HepG2 (cell line): ENCODE data around the gene CTNND1. TPM values are rescaled to one million over a fixed set of nuclear protein-coding genes. Genes with fewer than 3 reads are reported as not detected.
A peak's percentile ranks its signal among the peaks of the same experiment; 100 is the strongest.

Experiments
- AFF4 ChIP-seq: sonication (generic); formaldehyde crosslinking; IDR thresholded peaks from 2 replicates; pipeline ENCODE4 v1.4.0; 2020; ENCODE audit warnings: missing genetic modification reagents
- ARID5B ChIP-seq: IDR thresholded peaks from 2 replicates; pipeline ENCODE4 v1.4.0; 2020; ENCODE audit warnings: mild to moderate bottlenecking, missing genetic modification reagents
- CEBPG ChIP-seq: IDR thresholded peaks from 2 replicates; pipeline ENCODE4 v1.6.1; 2016
- DR1 ChIP-seq: sonication (generic); formaldehyde crosslinking; IDR thresholded peaks from 2 replicates; pipeline ENCODE4 v1.8.0; 2021; ENCODE audit warnings: mild to moderate bottlenecking, missing genetic modification reagents, inconsistent platforms
- MBNL3 ChIP-seq: fragments of 250-450 bp; sonication (Bioruptor Pico); conservative IDR thresholded peaks from 2 replicates; pipeline ENCODE4 v1.8.0; 2022; ENCODE audit warnings: mild to moderate bottlenecking, inconsistent platforms
- ONECUT2 ChIP-seq: sonication (generic); formaldehyde crosslinking; IDR thresholded peaks from 2 replicates; pipeline ENCODE4 v1.4.0; 2020; ENCODE audit warnings: missing genetic modification reagents
- PHF20 ChIP-seq: sonication (generic); formaldehyde crosslinking; IDR thresholded peaks from 2 replicates; pipeline ENCODE4 v1.5.0; 2020; ENCODE audit warnings: mild to moderate bottlenecking, missing genetic modification reagents
- RCOR2 ChIP-seq: IDR thresholded peaks from 2 replicates; pipeline ENCODE4 v1.6.1; 2016; ENCODE audit warnings: missing biosample characterization, missing genetic modification reagents
- RFXAP ChIP-seq: sonication (generic); formaldehyde crosslinking; IDR thresholded peaks from 2 replicates; pipeline ENCODE4 v1.4.0; 2020; ENCODE audit warnings: missing genetic modification reagents, borderline replicate concordance
- SNRNP70 ChIP-seq: fragments of 200-400 bp; formaldehyde crosslinking; IDR thresholded peaks from 2 replicates; pipeline ENCODE4 v1.6.1; 2017; ENCODE audit warnings: mild to moderate bottlenecking, low read depth, low read length, moderate library complexity
- U2AF1 ChIP-seq: fragments of 200-400 bp; formaldehyde crosslinking; optimal IDR thresholded peaks from 2 replicates; pipeline ENCODE3; 2017; ENCODE audit warnings: mild to moderate bottlenecking, low read depth, low read length
- ZKSCAN1 ChIP-seq: fragments of 150-350 bp; IDR thresholded peaks from 2 replicates; pipeline ENCODE4 v1.6.1; 2014; ENCODE audit warnings: low read length
- ZNF160 ChIP-seq: sonication (generic); formaldehyde crosslinking; IDR thresholded peaks from 2 replicates; pipeline ENCODE4 v1.8.0; 2022; ENCODE audit warnings: mild to moderate bottlenecking, inconsistent platforms, missing genetic modification reagents
- ZNF234 ChIP-seq: sonication (generic); formaldehyde crosslinking; conservative IDR thresholded peaks from 2 replicates; pipeline ENCODE4 v1.5.1; 2020; ENCODE audit warnings: mild to moderate bottlenecking, missing genetic modification reagents
- ZNF30 ChIP-seq: sonication (generic); formaldehyde crosslinking; IDR thresholded peaks from 2 replicates; pipeline ENCODE4 v1.5.0; 2020; ENCODE audit warnings: mild to moderate bottlenecking, missing genetic modification reagents
- polyA plus RNA-seq, 8 experiments: library from polyadenylated mRNA; depleted of rRNA in 3 of 8; stranded (reverse) in 7 of 8; unstranded in 1 of 8; fragments of >200 nt; fragmentation: Illumina TruSeq in 4 of 8; extraction: Trizol in 4 of 8; gene quantifications; 2 replicates each; pipeline versions ENCODE4 v1.2.1 to v1.2.3, GENCODE V29; 2011 to 2016; ENCODE audit warnings: low read depth in 4 of 8, missing spikeins in 1 of 8, mixed read lengths in 1 of 8; ENCODE audit not compliant: insufficient read depth in 1 of 8
- total RNA-seq, 5 experiments: library from RNA; depleted of rRNA; stranded (reverse); fragments of >200 nt; fragmentation: Illumina TruSeq; extraction: Trizol; gene quantifications; 2 replicates each; pipeline ENCODE4 v1.2.3, GENCODE V29; 2016; ENCODE audit warnings: low read depth in 1 of 5
- TF ChIP-seq, protein P1 (sequence below): sonication (generic); formaldehyde crosslinking; IDR thresholded peaks from 2 replicates; pipeline ENCODE4 v1.4.0; 2020; ENCODE audit warnings: missing genetic modification reagents
- TF ChIP-seq, protein P2 (sequence below): IDR thresholded peaks from 2 replicates; pipeline ENCODE4 v1.6.1; 2012; ENCODE audit warnings: low read depth, low read length, improper control_type of control experiment

CTNND1 gene
- total and polyA plus RNA-seq, 2 of the 13 experiments (the other 11 are each of a cell fraction or from before 2014, with no cell fraction given), result 117 to 128 TPM

DNA sequence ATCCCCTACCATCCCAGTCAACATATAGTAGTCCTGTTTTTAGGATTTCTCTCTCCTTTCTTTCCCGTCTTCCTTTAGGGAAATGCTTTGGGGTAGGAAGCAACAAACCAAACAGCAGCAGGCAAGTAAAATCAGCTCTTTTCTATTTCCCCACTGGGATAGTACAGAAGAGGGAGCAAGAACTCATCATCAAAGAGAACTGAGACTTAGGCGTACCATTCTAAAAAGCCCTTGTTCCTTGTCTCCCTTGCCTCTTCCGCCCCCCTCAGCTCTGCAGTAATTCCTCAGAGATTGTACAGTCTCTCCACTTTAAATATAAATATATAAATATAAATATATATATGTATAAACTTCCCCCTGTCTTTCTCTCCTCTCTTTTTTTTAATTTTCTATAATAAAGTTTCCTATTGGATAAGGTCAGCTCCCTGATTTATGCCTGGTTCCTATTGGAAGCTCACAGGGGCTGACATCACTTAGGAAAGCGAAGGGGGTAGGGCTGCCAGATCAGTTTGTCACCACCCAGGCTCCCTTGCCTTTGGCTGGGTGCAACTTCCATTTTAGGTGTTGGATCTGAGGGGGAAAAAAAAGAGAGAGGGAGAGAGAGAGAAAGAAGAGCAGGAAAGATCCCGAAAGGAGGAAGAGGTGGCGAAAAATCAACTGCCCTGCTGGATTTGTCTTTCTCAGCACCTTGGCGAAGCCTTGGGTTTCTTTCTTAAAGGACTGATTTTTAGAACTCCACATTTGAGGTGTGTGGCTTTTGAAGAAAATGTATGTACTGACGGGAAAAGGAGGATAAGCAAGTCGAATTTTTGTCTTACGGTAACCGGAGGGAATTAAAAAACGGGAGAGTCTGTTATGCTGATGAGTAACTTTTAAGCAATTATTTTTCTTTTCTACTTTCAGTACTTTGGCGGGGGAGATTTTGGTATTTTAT, at the start of gene CTNND1 (continued):
- TF ChIP-seq PHF20 (CRISPR knock-in tag) (no peak), SNRNP70 (no peak), MBNL3 (CRISPR knock-in tag) (no peak), DR1 (CRISPR knock-in tag) (no peak; the same call in 1 of the 2 replicates), ZNF234 (CRISPR knock-in tag) (no peak), ZNF160 (CRISPR knock-in tag) (no peak), ONECUT2 (CRISPR knock-in tag) (no peak), RFXAP (CRISPR knock-in tag) (0 out of 2 replicates have a peak, but pooled peaks have one; percentile 45), ARID5B (CRISPR knock-in tag) (peak; percentile 55), AFF4 (no peak), ZNF30 (CRISPR knock-in tag) (no peak), RCOR2 (CRISPR knock-in tag) (no peak), ZKSCAN1 (no peak), U2AF1 (no peak), CEBPG (CRISPR knock-in tag) (peak; percentile 41; the same call in 1 of the 2 replicates)
- TF ChIP-seq, protein P1, sequence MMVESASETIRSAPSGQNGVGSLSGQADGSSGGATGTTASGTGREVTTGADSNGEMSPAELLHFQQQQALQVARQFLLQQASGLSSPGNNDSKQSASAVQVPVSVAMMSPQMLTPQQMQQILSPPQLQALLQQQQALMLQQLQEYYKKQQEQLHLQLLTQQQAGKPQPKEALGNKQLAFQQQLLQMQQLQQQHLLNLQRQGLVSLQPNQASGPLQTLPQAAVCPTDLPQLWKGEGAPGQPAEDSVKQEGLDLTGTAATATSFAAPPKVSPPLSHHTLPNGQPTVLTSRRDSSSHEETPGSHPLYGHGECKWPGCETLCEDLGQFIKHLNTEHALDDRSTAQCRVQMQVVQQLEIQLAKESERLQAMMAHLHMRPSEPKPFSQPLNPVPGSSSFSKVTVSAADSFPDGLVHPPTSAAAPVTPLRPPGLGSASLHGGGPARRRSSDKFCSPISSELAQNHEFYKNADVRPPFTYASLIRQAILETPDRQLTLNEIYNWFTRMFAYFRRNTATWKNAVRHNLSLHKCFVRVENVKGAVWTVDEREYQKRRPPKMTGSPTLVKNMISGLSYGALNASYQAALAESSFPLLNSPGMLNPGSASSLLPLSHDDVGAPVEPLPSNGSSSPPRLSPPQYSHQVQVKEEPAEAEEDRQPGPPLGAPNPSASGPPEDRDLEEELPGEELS (CRISPR knock-in tag), result 0 out of 2 replicates have a peak, but pooled peaks have one; percentile 33
- TF ChIP-seq, protein P2, sequence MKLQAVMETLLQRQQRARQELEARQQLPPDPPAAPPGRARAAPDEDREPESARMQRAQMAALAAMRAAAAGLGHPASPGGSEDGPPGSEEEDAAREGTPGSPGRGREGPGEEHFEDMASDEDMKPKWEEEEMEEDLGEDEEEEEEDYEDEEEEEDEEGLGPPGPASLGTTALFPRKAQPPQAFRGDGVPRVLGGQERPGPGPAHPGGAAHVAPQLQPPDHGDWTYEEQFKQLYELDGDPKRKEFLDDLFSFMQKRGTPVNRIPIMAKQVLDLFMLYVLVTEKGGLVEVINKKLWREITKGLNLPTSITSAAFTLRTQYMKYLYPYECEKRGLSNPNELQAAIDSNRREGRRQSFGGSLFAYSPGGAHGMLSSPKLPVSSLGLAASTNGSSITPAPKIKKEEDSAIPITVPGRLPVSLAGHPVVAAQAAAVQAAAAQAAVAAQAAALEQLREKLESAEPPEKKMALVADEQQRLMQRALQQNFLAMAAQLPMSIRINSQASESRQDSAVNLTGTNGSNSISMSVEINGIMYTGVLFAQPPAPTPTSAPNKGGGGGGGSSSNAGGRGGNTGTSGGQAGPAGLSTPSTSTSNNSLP, result 0 out of 2 replicates have a peak, but pooled peaks have one; percentile 40
